Fibroblast of mammary gland (primary cell): ENCODE data around the gene DUSP14.

Experiments used
- DNase-seq: peaks from one replicate; pipeline ENCODE4 v3.0.0-alpha.2; 2010; ENCODE audit warnings: low read depth
- H3K4me3 ChIP-seq: 2 replicates; pipeline ENCODE4 v1.5.1; 2011; ENCODE audit warnings: low read depth, mild to moderate bottlenecking, low read length, moderate library complexity; ENCODE audit not compliant: control insufficient read depth
- CTCF ChIP-seq: conservative IDR thresholded peaks from 2 replicates; pipeline ENCODE4 v1.5.1; 2011; ENCODE audit warnings: low read depth, low read length, inconsistent platforms; ENCODE audit not compliant: control insufficient read depth, insufficient read depth

DUSP14 gene

GRCh38 chr17:37458805-37459204, 30.9 kb upstream of the DUSP14 start:
- H3K4me3 ChIP-seq = no peak overlapping the region
- TF ChIP-seq CTCF = no peak
- peak; percentile 89 for DNase-seq

GRCh38 chr17:37461668-37462067, 28.0 kb upstream of the DUSP14 start:
- TF ChIP-seq CTCF = no peak
- no peak overlapping the region for H3K4me3 ChIP-seq
- DNase-seq = peak; percentile 44

- DNase-seq = no peak
- H3K4me3 ChIP-seq = no peak overlapping the region
- no peak for TF ChIP-seq CTCF
Measured at GRCh38 chr17:37462492-37462891, 27.2 kb upstream of the DUSP14 start.

- TF ChIP-seq CTCF = no peak
- no peak overlapping the region for H3K4me3 ChIP-seq
- no peak for DNase-seq
Measured at GRCh38 chr17:37463039-37463438, 26.7 kb upstream of the DUSP14 start.

GRCh38 chr17:37465069-37465616, 24.5 kb upstream of the DUSP14 start:
- peak; percentile 79 for DNase-seq
- no peak overlapping the region for H3K4me3 ChIP-seq
- no peak for TF ChIP-seq CTCF

- no peak overlapping the region for H3K4me3 ChIP-seq
- no peak for DNase-seq
- no peak for TF ChIP-seq CTCF
Measured at GRCh38 chr17:37466471-37466870, 23.2 kb upstream of the DUSP14 start.

- TF ChIP-seq CTCF = no peak
- H3K4me3 ChIP-seq = no peak overlapping the region
- no peak for DNase-seq
Measured at GRCh38 chr17:37470181-37470580, 19.5 kb upstream of the DUSP14 start.
